Body of pancreas (tissue), 4 donors: ENCODE data around the gene ACSL3.

Experiments
- CTCF ChIP-seq, 7 experiments: fragments of 450-650 bp in 4 of 7; fragments of 200-600 bp in 3 of 7; sonication (generic) in 3 of 7; IDR thresholded peaks; one replicate each; pipeline ENCODE4 v1.5.1; 2016 to 2019; ENCODE audit warnings: antibody characterized with exemption in 7 of 7
- POLR2A ChIP-seq, 3 donors: fragments of 450-650 bp; IDR thresholded peaks; one replicate each; pipeline ENCODE4 v1.6.1; 2016; ENCODE audit warnings: antibody characterized with exemption in 3 of 3, mild to moderate bottlenecking in 2 of 3

GRCh38 chr2:222827417-222827816 lies 33.4 kb upstream of the ACSL3 start:
- TF ChIP-seq CTCF (IDR thresholded peaks at IDR 0.05) = no peak
- no peak for TF ChIP-seq POLR2A (IDR thresholded peaks at IDR 0.05)
